Activated naive CD8-positive, alpha-beta T cell treated with anti-CD3 and anti-CD28 coated beads, Interleukin-2, amount 50 U/mL, for 16 hours (primary cell): Measurements from ENCODE around the gene FES.
"Not testable (repeated sequence)": the region's sequence is repeated elsewhere in the genome, so short reads cannot be mapped to it uniquely, and the experiment has no call there.

ENCODE experiments used
- DNase-seq: peaks from one replicate; pipeline ENCODE4 v3.0.0-alpha.2; 2020; ENCODE audit warnings: low read depth, low spot score

FES gene

GRCh38 chr15:90909976-90910375 lies 25.7 kb downstream of the FES start:
- no peak for DNase-seq

- no peak for DNase-seq
Observed at GRCh38 chr15:90910441-90911301, 26.4 kb downstream of the FES start.

- DNase-seq, result no peak
Observed at GRCh38 chr15:90911302-90911623, 27.0 kb downstream of the FES start.

- no peak for DNase-seq
Observed at GRCh38 chr15:90911906-90912769, 27.8 kb downstream of the FES start.

- DNase-seq, result no peak
Observed at GRCh38 chr15:90912770-90913075, 28.4 kb downstream of the FES start.

- no peak for DNase-seq
Observed at GRCh38 chr15:90913398-90913944, 29.2 kb downstream of the FES start.

- no peak for DNase-seq
Observed at GRCh38 chr15:90914305-90915080, 30.2 kb downstream of the FES start.

GRCh38 chr15:90915216-90915807 lies 31.0 kb downstream of the FES start:
- DNase-seq, result no peak

GRCh38 chr15:90915808-90916440 lies 31.6 kb downstream of the FES start:
- no peak for DNase-seq

GRCh38 chr15:90916461-90916860 lies 32.2 kb downstream of the FES start:
- DNase-seq, result no peak

- DNase-seq, result no peak
Observed at GRCh38 chr15:90917569-90917968, 33.3 kb downstream of the FES start.

- DNase-seq, result no peak
Observed at GRCh38 chr15:90918034-90918788, 33.9 kb downstream of the FES start.

- no peak for DNase-seq
Observed at GRCh38 chr15:90918835-90919234, 34.5 kb downstream of the FES start.

GRCh38 chr15:90921887-90922286 lies 37.6 kb downstream of the FES start:
- no peak for DNase-seq

- DNase-seq, result not testable (repeated sequence)
Observed at GRCh38 chr15:90922712-90923322, 38.5 kb downstream of the FES start.

- no peak for DNase-seq
Observed at GRCh38 chr15:90924375-90924774, 40.1 kb downstream of the FES start.

GRCh38 chr15:90926766-90927165 lies 42.5 kb downstream of the FES start:
- not testable (repeated sequence) for DNase-seq

- DNase-seq, result not testable (repeated sequence)
Observed at GRCh38 chr15:90928106-90928505, 43.8 kb downstream of the FES start.

- DNase-seq, result no peak
Observed at GRCh38 chr15:90929246-90930019, 45.1 kb downstream of the FES start.
